ENCODE measurements around the gene MEI4.

Gene MEI4

DNA sequence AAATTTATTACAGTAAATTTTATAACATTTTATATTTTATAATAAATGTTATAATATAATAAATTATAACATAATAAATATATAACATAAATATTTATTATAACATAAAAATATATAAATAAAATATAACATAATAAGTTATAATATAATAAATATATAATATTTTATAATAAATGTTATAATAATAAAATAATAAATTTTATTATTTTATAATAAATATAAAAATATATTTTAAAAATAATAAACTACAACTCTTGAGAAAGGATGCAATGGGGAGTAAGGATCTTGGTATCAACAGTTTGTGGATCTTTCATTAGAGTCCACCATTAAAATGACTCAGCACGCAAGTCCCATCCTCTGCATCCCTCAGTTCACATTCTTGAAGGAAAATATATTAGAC is 312.6 kb downstream of the MEI4 start:
- DNase-seq (ENCODE audit: low read depth), result no peak

DNA sequence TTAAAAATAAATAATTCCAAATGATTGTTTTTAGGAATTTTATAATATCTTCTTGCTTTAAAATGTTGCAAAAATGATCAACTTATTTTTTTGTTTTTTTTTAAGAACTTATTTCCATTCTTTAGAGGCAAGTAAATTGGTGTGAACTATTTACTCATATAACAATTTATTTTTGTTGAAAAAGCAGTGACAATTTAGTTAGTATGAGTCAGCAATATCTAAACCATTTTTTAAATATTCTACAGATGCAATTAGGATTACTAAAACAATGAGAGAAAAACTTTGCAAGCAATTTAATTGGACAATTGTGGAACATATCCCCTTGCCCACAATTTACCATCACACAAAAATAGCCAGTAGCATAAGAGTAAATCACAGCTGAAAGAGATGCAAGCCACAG is 319.5 kb downstream of the MEI4 start:
- no peak for DNase-seq (ENCODE audit: low read depth)

Measured in activated T-cell treated with anti-CD3 and anti-CD28 coated beads for 1 hour (primary cell).